ENCODE data around the gene NFIA.
A peak's percentile ranks its signal among the peaks of the same experiment; 100 is the strongest.

The NFIA gene

DNA sequence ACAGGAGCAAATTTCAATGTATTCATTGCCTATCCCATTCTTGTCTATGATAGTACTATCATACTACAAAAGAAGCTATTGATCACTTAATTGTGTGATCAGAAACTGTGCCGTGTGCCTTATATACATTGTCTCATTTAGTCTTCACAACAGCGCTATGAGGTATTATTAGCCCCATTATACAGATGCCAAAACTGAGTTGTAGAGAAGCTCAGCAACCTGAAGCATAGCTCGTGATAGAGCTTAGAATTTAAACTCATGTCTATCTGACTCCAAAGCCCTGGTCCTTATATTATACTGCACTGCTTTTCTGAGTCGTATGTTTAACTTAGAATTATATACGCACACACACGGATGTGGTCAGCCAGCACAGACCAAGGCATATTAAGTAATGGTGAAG is 315.1 kb downstream of the NFIA start:
- Mint-ChIP-seq H3K36me3 (ENCODE audit: low read depth) (peaks cover 4% of the 10 kb centered on the region), H3K27me3 (ENCODE audit: low read depth) (no peaks in the 10 kb centered on the region), H3K27ac (peak overlapping the region; percentile 70 to 96 (median 94)), H3K9me3 (no peaks in the 10 kb centered on the region), H3K4me3 (no peak overlapping the region), H3K4me1 (peaks cover 73% of the 10 kb centered on the region)
- TF ChIP-seq, protein P1, sequence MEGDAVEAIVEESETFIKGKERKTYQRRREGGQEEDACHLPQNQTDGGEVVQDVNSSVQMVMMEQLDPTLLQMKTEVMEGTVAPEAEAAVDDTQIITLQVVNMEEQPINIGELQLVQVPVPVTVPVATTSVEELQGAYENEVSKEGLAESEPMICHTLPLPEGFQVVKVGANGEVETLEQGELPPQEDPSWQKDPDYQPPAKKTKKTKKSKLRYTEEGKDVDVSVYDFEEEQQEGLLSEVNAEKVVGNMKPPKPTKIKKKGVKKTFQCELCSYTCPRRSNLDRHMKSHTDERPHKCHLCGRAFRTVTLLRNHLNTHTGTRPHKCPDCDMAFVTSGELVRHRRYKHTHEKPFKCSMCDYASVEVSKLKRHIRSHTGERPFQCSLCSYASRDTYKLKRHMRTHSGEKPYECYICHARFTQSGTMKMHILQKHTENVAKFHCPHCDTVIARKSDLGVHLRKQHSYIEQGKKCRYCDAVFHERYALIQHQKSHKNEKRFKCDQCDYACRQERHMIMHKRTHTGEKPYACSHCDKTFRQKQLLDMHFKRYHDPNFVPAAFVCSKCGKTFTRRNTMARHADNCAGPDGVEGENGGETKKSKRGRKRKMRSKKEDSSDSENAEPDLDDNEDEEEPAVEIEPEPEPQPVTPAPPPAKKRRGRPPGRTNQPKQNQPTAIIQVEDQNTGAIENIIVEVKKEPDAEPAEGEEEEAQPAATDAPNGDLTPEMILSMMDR (IDR thresholded peaks at IDR 0.05; ENCODE audit: unreplicated experiment in 3 of 3), result no peak

DNA sequence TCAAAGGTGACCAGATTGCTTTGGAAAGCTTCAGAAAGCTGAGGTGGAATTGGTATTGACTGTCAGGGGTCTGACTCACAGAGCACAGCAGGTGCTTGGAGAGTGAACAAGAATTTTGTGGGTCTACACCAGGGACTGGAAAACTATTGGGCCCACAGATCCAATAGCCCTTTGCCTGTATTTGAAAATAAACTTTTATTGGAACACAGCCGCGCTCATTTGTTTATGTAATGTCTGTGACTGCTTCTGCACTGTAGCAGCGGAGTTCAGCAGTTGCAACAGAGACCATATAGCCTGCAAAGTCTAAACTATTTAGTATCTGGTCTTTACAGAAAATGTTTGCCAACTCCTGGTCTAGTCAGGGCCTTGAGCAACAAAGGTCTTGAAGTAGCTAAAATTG is 315.6 kb downstream of the NFIA start:
- H3K27ac Mint-ChIP-seq, result peak overlapping the region; percentile 70 to 96 (median 94)

GRCh38 chr1:61399199-61399598 is 316.8 kb downstream of the NFIA start:
- H3K4me3 Mint-ChIP-seq, result peak overlapping the region in 1 of 3 experiments; percentile 14
- no peaks in the 10 kb centered on the region for H3K9me3 Mint-ChIP-seq
- no peaks in the 10 kb centered on the region for H3K27me3 Mint-ChIP-seq (ENCODE audit: low read depth)
- H3K36me3 Mint-ChIP-seq (ENCODE audit: low read depth), result peaks cover 4% of the 10 kb centered on the region
- H3K4me1 Mint-ChIP-seq, result peaks cover 79% of the 10 kb centered on the region
- H3K27ac Mint-ChIP-seq, result peak overlapping the region; percentile 70 to 96 (median 94)
- TF ChIP-seq, protein P1 (IDR thresholded peaks at IDR 0.05; ENCODE audit: unreplicated experiment in 3 of 3), result no peak

More for the DNA sequence above, 315.6 kb downstream of the NFIA start:
- no peaks in the 10 kb centered on the region for H3K27me3 Mint-ChIP-seq (ENCODE audit: low read depth)
- peaks cover 73% of the 10 kb centered on the region for H3K4me1 Mint-ChIP-seq
- peaks cover 4% of the 10 kb centered on the region for H3K36me3 Mint-ChIP-seq (ENCODE audit: low read depth)
- no peak overlapping the region for H3K4me3 Mint-ChIP-seq
- no peaks in the 10 kb centered on the region for H3K9me3 Mint-ChIP-seq
- TF ChIP-seq, protein P1 (IDR thresholded peaks at IDR 0.05; ENCODE audit: unreplicated experiment in 3 of 3), result no peak

GRCh38 chr1:61400131-61400770 is 317.9 kb downstream of the NFIA start:
- TF ChIP-seq, protein P1 (IDR thresholded peaks at IDR 0.05; ENCODE audit: unreplicated experiment in 3 of 3), result no peak
- no peaks in the 10 kb centered on the region for H3K9me3 Mint-ChIP-seq
- H3K36me3 Mint-ChIP-seq (ENCODE audit: low read depth), result peaks cover 4% of the 10 kb centered on the region
- H3K4me1 Mint-ChIP-seq, result peaks cover 85% of the 10 kb centered on the region
- H3K27ac Mint-ChIP-seq, result peak overlapping the region; percentile 70 to 96 (median 94)
- H3K27me3 Mint-ChIP-seq (ENCODE audit: low read depth), result no peaks in the 10 kb centered on the region
- peak overlapping the region; percentile 2 to 34 (median 2) for H3K4me3 Mint-ChIP-seq

DNA sequence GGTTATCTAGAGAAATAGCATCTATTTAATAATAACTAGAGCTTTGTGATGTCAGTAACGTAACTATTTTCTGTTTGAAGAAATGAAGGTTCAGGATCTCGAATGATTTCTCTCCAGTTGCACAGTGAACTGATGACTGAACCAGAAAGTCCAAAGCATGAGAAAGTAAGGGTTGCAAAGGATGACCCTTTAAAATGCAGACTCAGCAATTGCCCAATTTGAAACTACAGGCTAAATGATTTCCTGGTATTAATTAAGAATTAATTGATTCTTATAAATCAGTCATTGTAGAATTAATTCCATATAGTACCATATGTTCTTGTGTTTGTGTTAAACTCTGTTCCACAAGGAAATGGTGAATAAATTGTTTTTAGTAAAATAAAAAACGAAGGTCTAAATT is 318.6 kb downstream of the NFIA start:
- Mint-ChIP-seq H3K27me3 (ENCODE audit: low read depth) (no peaks in the 10 kb centered on the region), H3K36me3 (ENCODE audit: low read depth) (peaks cover 4% of the 10 kb centered on the region), H3K27ac (peak overlapping the region; percentile 79 to 96 (median 94)), H3K4me3 (no peak overlapping the region), H3K4me1 (peaks cover 78% of the 10 kb centered on the region), H3K9me3 (no peaks in the 10 kb centered on the region)
- TF ChIP-seq, protein P1 (IDR thresholded peaks at IDR 0.05; ENCODE audit: unreplicated experiment in 3 of 3), result no peak

Measured in nephron (organoid).